ENCODE data around the gene FEM1C. TPM values are rescaled to one million over a fixed set of nuclear protein-coding genes. Genes with fewer than 3 reads are reported as not detected.

FEM1C gene
- total RNA-seq, 1 donor from 2014 or later, result 19.8 TPM

GRCh38 chr5:115545351-115545882, 842 bp upstream of the FEM1C start:
- Mint-ChIP-seq H3K36me3 (ENCODE audit: low read depth) (peaks cover 32% of the 10 kb centered on the region), H3K27ac (peak overlapping the region; percentile 96), H3K4me1 (peaks cover 43% of the 10 kb centered on the region), H3K4me3 (peak overlapping the region; percentile 98), H3K9me3 (no peaks in the 10 kb centered on the region), H3K27me3 (no peaks in the 10 kb centered on the region)
- ATAC-seq (ENCODE audit: low read depth) (no peak), DNase-seq (no peak)
- TF ChIP-seq CTCF (IDR thresholded peaks at IDR 0.05), result no peak
- intact Hi-C loops (cut with micrococcal nuclease), result loop anchor here (2.0 to 10.0 kb wide), 5 partner anchors 41 to 1029 kb away; partner anchors contain the start of genes SEMA6A and TRIM36
- ChIA-PET POLR2A (interaction anchor here (0.6 to 3.9 kb wide), 8 partner anchors 9 to 303 kb away, joined by 3 to 31 read pairs (median 9); partner anchors contain the start of genes AP3S1, ATG12, CCDC112 and PGGT1B), CTCF (interaction anchor here (0.9 to 2.4 kb wide), 3 partner anchors 29 to 236 kb away, joined by 3 to 8 read pairs (median 4); no protein-coding TSS in a partner anchor)

- CTCF ChIA-PET, result interaction anchor here (0.7 to 2.4 kb wide), 2 partner anchors 66 to 234 kb away, joined by 3 to 8 read pairs; no protein-coding TSS in a partner anchor
- DNase-seq, result no peak
- peak; percentile 16 for ATAC-seq (ENCODE audit: low read depth)
- peaks cover 46% of the 10 kb centered on the region for H3K36me3 Mint-ChIP-seq (ENCODE audit: low read depth)
- POLR2A ChIA-PET, result interaction anchor here (0.6 to 3.9 kb wide), 20 partner anchors 9 to 532 kb away, joined by 3 to 31 read pairs (median 4); partner anchors contain the start of genes AP3S1, ATG12, CCDC112 and PGGT1B
- no peaks in the 10 kb centered on the region for H3K27me3 Mint-ChIP-seq
- no peak for TF ChIP-seq CTCF (IDR thresholded peaks at IDR 0.05)
- peak overlapping the region; percentile 96 for H3K27ac Mint-ChIP-seq
- peaks cover 55% of the 10 kb centered on the region for H3K4me1 Mint-ChIP-seq
- H3K9me3 Mint-ChIP-seq, result no peaks in the 10 kb centered on the region
- intact Hi-C loops (cut with micrococcal nuclease), result loop anchor here (1.0 to 10.0 kb wide), 11 partner anchors 30 to 1031 kb away; partner anchors contain the start of genes AP3S1, ATG12, CCDC112 and SEMA6A
- H3K4me3 Mint-ChIP-seq, result peak overlapping the region; percentile 98
Measured at GRCh38 chr5:115544043-115544435, 536 bp downstream of the FEM1C start.

GRCh38 chr5:115543365-115544042, 1.1 kb downstream of the FEM1C start:
- ATAC-seq (ENCODE audit: low read depth) (no peak), DNase-seq (no peak)
- H3K4me1 Mint-ChIP-seq, result peaks cover 60% of the 10 kb centered on the region
- H3K27ac Mint-ChIP-seq, result peak overlapping the region; percentile 96
- H3K9me3 Mint-ChIP-seq, result no peaks in the 10 kb centered on the region
- H3K27me3 Mint-ChIP-seq, result no peaks in the 10 kb centered on the region
- peaks cover 51% of the 10 kb centered on the region for H3K36me3 Mint-ChIP-seq (ENCODE audit: low read depth)
- intact Hi-C loops (cut with micrococcal nuclease), result loop anchor here (1.0 to 10.0 kb wide), 11 partner anchors 31 to 1031 kb away; partner anchors contain the start of genes AP3S1, ATG12, CCDC112 and SEMA6A
- ChIA-PET POLR2A (interaction anchor here (0.9 to 3.9 kb wide), 13 partner anchors 9 to 533 kb away, joined by 3 to 31 read pairs (median 5); partner anchors contain the start of genes AP3S1, ATG12, PGGT1B and TICAM2), CTCF (interaction anchor here (0.7 to 2.4 kb wide), 2 partner anchors 66 to 234 kb away, joined by 3 to 8 read pairs; no protein-coding TSS in a partner anchor)
- TF ChIP-seq CTCF (IDR thresholded peaks at IDR 0.05), result no peak
- H3K4me3 Mint-ChIP-seq, result peak overlapping the region; percentile 98

DNA sequence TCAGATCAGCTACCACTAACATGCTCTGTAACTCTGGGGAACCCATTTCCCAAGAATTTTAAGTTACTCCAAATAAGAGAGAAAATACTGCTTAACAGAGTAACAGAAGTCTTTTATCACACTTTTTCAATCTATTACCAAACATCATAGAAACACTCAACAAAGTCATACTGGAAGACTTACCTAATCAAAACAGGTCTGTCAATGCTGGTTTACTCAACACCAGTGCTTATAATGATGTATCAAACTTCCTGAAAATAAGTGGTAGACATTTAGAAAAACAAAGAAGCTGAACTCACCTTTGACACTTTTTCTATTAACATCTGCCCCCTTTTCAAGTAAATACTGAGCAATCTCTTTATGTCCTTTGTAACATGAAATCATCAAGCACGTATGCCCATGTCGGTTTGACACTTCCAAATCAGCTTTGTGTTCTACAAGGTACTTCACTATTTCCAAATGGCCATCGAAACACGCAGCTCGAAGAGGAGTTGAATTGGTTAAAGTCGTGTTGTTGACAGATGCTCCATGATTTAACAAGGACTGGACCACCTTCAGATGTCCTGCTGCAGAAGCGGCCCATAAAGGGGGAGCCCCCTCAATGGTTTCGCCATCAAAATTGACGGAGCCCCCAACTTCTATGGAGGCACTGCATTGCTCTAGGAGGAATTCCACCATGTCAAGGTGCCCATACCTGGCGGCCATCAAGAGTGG, 1.8 kb downstream of the FEM1C start:
- ATAC-seq (ENCODE audit: low read depth) (no peak), DNase-seq (no peak)
- Mint-ChIP-seq H3K4me1 (peaks cover 67% of the 10 kb centered on the region), H3K27ac (peak overlapping the region; percentile 96), H3K4me3 (peak overlapping the region; percentile 98), H3K9me3 (no peaks in the 10 kb centered on the region), H3K27me3 (no peaks in the 10 kb centered on the region), H3K36me3 (ENCODE audit: low read depth) (peaks cover 57% of the 10 kb centered on the region)
- intact Hi-C loops (cut with micrococcal nuclease), result loop anchor here (1.0 to 10.0 kb wide), 2 partner anchors 12 to 1032 kb away; partner anchors contain the start of gene SEMA6A
- no peak for TF ChIP-seq CTCF (IDR thresholded peaks at IDR 0.05)
- ChIA-PET CTCF (no interaction called here), POLR2A (interaction anchor here (1.0 to 3.9 kb wide), 4 partner anchors 8 to 214 kb away, joined by 3 to 31 read pairs (median 14); partner anchors contain the start of gene TICAM2)

Data from activated B cell treated with CpG ODN at 0.5 μM for 24 hours (primary cell).